NCI-H2171 treated with DMSO at 0.1 percent for 48 hours (cell line): ENCODE data around the gene MICU1.
"Not testable (repeated sequence)": the region's sequence is repeated elsewhere in the genome, so short reads cannot be mapped to it uniquely, and the experiment has no call there.

ENCODE experiments used
- DNase-seq: peaks from one replicate; lab custom pipeline; 2025; lab: John Stamatoyannopoulos, UW

The MICU1 gene

GRCh38 chr10:72503694-72504438, 122.0 kb downstream of the MICU1 start:
- DNase-seq: no peak

- DNase-seq: no peak
These were observed 122.6 kb downstream of the MICU1 start for GRCh38 chr10:72503241-72503640.

GRCh38 chr10:72502581-72502980, 123.3 kb downstream of the MICU1 start:
- no peak for DNase-seq

- DNase-seq: no peak
These were observed 126.2 kb downstream of the MICU1 start for GRCh38 chr10:72499701-72500100.

GRCh38 chr10:72490951-72491350, 134.9 kb downstream of the MICU1 start:
- no peak for DNase-seq

- no peak for DNase-seq
These were observed 138.4 kb downstream of the MICU1 start for GRCh38 chr10:72487521-72487920.

GRCh38 chr10:72487116-72487515, 138.8 kb downstream of the MICU1 start:
- no peak for DNase-seq

- no peak for DNase-seq
These were observed 140.2 kb downstream of the MICU1 start for GRCh38 chr10:72485701-72486100.

GRCh38 chr10:72484521-72484920, 141.4 kb downstream of the MICU1 start:
- DNase-seq: no peak

GRCh38 chr10:72483471-72483870, 142.4 kb downstream of the MICU1 start:
- no peak for DNase-seq

GRCh38 chr10:72480861-72481260, 145.0 kb downstream of the MICU1 start:
- no peak for DNase-seq

- no peak for DNase-seq
These were observed 148.4 kb downstream of the MICU1 start for GRCh38 chr10:72477463-72477862.

GRCh38 chr10:72472306-72472705, 153.6 kb downstream of the MICU1 start:
- DNase-seq: no peak

GRCh38 chr10:72470666-72471065, 155.2 kb downstream of the MICU1 start:
- DNase-seq: no peak

GRCh38 chr10:72467064-72467463, 158.8 kb downstream of the MICU1 start:
- not testable (repeated sequence) for DNase-seq

GRCh38 chr10:72466018-72466417, 159.9 kb downstream of the MICU1 start:
- DNase-seq: no peak

GRCh38 chr10:72464438-72464837, 161.4 kb downstream of the MICU1 start:
- no peak for DNase-seq

GRCh38 chr10:72462261-72462660, 163.6 kb downstream of the MICU1 start:
- no peak for DNase-seq

GRCh38 chr10:72461085-72461484, 164.8 kb downstream of the MICU1 start:
- DNase-seq: no peak

GRCh38 chr10:72460284-72460876, 165.5 kb downstream of the MICU1 start:
- DNase-seq: no peak

GRCh38 chr10:72459301-72459700, 166.6 kb downstream of the MICU1 start:
- DNase-seq: no peak

- DNase-seq: no peak
These were observed 169.8 kb downstream of the MICU1 start for GRCh38 chr10:72455889-72456595.

- DNase-seq: no peak
These were observed 175.9 kb downstream of the MICU1 start for GRCh38 chr10:72449941-72450441.
